D341Med (cell line): Measurements from ENCODE around the gene NEIL1.
"Not testable (repeated sequence)": the region's sequence is repeated elsewhere in the genome, so short reads cannot be mapped to it uniquely, and the experiment has no call there.

Experiments used
- DNase-seq: peaks from one replicate; pipeline ENCODE4 v3.0.0; 2012; ENCODE audit warnings: low spot score

NEIL1 gene

DNA sequence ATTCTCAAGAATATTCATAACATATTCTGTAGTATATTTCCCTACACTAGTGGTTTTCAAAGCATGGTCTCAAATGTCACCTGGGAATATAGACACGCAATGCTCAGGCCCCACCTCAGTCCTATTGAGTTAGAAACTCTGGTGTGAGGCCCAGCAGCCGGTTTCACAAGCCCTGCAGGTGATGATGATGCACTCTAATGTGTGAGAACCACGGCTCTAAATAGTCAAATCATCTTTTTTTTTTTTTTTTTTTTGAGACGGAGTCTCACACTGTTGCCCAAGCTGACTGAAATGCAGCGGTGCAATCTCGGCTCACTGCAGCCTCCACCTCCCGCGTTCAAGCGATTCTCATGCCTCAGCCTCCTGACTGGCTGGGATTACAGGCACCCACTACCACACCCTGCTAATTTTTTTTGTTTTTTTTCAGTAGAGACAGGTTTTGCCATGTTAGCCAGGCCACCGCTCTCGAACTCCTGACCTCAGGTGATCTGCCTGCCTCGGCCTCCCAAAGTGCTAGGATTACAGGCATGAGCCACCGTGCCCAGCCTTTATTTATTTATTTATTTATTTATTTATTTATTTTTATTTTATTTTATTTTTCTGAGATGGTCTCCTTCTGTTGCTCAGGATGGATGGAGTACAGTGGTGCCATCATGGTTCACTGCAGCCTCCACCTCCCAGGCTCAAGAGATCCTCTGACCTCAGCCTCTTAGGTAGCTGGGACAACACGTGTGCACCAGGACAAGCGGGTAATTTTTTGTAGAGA is 13.0 kb upstream of the NEIL1 start:
- DNase-seq = not testable (repeated sequence)

DNA sequence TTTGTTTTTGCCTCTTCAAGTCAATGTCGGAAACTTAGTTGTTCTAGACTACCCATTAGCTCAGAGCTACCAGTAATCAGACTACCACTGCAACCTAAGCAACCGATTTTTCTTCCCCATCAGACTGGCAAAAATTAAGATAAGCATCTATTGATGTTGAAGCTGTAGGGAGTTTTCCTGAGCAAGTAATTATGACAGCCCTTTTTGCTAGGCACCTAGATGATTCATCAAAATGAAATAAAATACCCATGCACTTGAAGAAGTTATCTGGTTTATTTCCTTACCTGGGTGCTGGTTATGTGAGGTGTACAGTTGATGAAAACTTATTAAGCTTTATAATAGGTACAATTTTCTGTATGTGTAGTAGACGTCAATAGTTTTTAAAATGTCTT is 11.5 kb upstream of the NEIL1 start:
- DNase-seq = no peak

DNA sequence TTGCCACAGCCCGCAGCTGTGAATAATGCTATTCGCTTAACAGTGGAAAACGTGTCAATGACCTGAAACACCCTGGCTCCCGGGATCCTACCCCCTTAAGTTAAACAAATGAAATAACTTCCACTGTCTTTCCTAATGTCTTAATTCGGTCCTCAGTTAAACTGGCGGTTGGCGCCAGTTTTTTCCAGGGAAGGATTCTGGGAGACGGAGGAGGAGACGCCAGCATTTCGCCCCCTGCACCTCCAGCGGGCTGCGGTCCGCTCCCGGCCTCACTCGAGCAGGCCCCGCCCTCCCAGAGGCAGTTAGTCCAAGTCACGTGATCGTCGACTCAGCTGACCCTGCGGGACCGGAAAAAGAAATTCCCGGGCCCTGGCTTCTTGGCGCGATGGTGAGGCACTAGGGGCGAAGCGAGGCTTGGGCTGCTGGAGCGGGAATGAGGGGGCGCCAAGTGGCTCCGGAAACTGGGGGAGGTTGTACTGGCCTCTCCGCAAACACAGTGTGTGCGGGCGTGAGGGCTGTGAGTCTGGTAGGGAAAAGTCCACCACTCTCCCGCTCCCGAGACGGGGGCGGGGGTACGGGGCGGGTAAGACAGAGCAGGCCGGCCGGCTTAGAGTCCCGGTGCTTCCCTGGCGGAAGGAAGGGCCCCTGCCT is 11.0 kb upstream of the NEIL1 start, which contains the start of gene COMMD4:
TSS of gene COMMD4 (plus strand) at position 359 of the 651 bp plus-strand sequence. CDS start at position 386, 27 bp downstream.
- peak; percentile 86 for DNase-seq

DNA sequence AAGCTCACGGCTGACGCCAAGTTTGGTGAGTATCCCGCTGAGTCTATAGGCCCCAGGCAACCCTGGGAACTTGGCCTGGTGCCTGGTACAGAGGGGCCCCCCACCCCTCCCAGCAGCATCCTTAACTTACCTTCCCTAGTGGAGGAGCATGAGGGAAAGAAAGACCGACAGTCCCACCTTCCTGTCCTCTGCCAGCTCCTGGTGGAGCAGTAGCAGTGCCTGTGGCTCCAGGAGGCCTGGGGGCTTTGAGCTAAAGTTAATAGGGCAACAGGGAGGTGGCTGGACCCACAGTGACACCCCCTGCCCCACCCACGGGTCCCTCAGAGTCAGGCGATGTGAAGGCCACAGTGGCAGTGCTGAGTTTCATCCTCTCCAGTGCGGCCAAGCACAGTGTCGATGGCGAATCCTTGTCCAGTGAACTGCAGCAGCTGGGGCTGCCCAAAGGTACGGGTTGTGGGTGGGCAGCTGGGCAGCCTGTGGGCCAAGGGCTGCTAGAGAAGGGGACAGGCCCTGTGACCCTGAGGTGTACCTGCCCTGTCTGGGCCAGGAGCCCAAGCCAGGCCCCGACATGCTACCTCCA is 8.1 kb upstream of the NEIL1 start:
- DNase-seq = no peak

DNA sequence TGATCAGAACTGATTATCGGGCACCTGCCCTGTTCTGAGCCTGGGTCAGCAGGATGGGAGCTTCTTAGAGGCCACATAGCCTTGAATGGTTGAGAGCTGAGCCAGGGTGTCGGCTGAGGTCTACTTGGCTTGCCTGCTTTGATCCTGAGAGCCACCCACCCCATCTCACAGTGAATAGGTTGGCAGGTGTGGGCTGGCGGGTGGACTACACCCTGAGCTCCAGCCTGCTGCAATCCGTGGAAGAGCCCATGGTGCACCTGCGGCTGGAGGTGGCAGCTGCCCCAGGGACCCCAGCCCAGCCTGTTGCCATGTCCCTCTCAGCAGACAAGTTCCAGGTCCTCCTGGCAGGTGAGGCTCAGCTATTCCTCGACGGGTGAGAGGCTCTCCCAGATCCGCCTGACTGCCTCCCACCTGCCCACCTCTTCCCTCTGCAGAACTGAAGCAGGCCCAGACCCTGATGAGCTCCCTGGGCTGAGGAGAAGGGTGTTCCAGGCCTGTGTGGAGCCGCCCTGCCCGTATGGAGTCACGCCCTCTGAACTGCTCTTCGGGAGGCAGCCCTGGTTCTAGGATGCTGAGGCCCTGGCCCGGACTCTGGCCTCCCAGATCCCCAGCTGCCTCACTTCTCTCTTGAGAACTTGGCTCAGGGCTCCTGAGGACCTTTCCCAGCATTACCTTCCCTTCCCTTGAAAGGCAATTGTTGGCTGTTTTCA is 7.2 kb upstream of the NEIL1 start:
- DNase-seq = no peak

DNA sequence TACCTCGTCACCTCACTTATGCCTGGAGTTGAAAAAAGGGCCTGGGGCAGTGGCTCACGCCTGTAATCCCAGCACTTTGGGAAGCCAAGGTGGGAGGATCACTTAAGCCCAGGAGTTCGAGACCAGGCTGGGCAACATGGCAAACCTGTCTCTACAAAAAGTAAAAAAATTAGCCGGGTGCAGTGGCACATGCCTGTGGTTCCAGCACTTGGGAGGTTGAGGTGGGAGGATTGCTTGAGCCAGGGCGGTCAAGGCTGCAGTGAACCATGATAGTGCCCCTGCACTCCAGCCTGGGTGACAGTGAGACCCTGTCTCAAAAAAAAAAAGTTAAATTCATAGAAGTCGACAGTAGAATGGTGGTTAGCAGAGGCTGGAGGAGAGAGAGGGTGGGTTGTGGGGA is 4.6 kb upstream of the NEIL1 start:
- no peak for DNase-seq

DNA sequence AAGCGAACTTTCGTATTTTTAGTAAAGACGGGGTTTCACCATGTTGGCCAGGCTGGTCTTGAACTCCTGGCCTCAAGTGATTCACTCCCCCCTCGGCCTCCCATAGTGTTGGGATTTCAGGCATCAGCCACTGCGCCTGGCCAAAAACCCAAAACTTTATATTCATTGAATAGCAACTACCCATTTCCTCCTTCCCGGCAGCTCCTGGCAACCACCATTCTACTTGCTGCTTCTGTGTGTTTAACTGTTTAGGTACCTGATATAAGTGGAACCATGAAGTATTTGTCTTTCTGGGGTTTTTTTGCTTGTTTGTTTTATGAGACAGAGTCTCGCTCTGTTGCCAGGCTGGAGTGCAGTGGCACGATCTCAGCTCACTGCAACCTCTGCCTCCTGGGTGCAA is 2.9 kb upstream of the NEIL1 start:
- not testable (repeated sequence) for DNase-seq

DNA sequence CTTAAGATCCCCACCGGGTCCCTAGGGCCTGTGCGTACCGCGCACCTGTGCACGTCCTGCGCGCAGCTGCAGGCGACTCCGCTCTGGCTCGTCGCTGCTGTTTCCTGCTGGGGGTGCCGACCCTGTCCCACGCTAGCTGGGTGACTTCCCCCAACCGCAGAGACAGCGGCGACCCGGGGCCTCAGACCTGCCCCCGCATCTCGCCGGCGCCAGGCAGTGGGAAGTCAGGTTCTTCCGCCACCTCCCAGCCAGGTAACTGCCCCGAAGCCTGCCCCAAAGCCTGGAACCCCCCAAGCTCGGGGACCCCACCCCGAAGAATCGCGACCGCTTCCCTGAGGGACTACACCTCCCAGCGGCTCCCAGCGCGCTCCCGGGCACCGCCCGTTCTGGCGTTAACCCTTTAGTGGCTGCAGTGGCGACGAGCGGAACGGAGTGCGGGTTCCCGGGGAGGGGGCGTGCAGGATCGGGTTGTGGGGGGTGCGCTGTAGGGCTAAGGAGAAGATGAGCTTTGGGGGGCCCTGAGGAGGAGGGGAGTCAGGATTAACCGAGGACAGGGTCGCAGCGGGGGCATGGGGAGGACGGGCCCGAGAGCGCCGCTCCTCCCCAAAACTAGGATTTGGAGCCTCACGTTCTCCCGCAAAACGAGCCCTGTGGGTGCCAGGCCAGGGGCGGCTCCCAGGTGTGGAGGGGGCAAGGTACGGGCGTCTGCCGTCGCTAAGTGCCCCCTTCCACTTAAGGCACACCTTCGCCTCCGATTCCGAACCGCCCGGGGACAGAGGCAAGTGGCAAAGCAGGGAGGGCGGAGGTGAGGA is 589 bp downstream of the NEIL1 start:
- peak; percentile 80 for DNase-seq

DNA sequence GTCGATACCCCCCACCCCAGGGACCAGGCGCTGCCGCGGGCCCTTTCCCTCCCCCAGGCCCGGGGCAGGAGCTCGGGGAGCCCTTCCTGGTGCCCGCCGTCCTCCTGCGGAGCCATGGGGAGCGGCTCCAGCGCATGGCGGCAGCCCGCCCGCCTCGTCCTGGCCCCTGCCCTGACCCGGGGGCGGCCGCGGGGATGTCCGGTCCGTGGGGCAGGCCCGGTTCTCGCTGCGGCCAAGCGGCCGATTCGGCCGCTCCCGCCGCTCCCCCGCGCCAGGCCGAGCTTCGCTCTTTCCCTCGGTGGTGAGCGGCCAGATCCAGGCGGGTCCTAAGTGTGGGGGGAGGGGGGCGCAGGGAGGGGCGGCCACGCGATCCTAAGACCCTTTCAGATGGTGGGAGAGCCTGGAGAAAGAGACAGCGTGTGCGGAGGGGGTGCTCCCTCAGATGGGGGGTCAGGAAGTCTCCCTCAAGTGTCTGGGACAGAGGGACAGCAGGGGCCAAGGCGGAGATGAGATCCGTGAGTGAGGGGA is 1.3 kb downstream of the NEIL1 start:
- DNase-seq = peak; percentile 71

DNA sequence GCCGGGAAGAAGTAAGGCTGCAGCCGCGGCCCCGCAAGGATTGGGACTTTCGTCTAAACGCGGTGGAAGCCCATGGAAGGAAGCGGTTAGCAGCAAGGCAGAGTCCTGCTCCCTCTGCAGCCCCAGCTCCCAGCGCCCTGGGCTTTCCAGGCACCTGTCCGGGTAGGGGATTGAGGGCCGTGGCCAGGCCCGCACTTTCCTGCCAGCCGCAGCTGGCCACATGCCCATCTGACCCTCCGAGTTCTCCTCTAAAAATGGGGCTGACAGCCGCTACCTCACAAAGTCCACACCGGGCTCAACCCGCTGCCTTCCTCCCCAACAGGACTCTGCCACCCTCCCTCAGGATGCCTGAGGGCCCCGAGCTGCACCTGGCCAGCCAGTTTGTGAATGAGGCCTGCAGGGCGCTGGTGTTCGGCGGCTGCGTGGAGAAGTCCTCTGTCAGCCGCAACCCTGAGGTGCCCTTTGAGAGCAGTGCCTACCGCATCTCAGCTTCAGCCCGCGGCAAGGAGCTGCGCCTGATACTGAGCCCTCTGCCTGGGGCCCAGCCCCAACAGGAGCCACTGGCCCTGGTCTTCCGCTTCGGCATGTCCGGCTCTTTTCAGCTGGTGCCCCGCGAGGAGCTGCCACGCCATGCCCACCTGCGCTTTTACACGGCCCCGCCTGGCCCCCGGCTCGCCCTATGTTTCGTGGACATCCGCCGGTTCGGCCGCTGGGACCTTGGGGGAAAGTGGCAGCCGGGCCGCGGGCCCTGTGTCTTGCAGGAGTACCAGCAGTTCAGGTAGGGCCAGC is 1.9 kb downstream of the NEIL1 start:
- DNase-seq = peak; percentile 55

DNA sequence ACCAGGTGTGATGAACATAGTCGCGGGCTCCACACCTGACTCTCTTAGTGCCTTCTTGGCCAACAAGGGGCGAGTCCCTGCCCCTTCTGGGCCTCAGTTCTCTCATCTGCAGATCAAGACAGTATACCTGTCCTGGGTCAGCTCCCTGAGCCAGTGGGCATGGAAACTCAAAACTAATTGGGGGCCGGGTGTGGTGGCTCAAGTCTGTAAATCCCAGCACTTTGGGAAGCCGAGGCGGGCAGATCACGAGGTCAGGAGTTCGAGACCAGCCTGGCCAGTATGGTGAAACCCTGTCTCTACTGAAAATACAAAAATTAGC is 2.5 kb downstream of the NEIL1 start:
- not testable (repeated sequence) for DNase-seq

DNA sequence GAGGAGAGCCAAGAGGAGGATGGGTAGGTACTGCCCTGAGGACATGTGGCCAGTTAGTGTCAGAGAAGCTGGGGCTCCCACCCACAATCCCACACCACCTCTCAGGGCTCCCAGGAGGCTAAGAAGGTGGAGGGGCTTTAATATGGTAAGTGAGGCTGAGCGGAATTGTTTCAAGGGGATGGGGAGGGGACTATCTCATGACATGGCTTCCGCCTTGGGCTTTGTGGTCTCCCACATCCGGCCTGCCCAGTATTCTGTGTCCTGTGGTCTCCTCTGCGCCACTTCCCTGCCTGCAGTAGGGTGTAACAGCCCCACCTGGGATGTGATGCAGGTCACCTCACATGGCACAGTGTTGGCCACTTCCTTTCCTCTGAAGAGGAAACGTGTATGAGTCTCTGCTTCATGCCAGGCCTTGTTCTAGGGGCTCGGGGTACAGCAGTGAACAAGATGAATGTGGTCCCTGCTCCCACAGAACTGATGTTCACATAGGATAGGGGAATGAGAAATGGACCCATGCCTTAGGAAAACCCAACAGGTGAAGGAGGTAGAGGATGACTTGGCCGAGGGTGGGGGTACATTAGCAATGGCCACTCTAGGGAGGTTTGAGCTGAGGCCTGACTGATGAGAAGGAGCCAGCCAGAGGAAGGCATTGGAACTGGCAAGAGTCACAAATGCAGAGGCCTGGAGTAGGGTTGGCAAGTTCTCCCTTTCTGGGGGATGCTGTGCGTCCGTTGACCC is 3.2 kb downstream of the NEIL1 start:
- DNase-seq = peak; percentile 15

DNA sequence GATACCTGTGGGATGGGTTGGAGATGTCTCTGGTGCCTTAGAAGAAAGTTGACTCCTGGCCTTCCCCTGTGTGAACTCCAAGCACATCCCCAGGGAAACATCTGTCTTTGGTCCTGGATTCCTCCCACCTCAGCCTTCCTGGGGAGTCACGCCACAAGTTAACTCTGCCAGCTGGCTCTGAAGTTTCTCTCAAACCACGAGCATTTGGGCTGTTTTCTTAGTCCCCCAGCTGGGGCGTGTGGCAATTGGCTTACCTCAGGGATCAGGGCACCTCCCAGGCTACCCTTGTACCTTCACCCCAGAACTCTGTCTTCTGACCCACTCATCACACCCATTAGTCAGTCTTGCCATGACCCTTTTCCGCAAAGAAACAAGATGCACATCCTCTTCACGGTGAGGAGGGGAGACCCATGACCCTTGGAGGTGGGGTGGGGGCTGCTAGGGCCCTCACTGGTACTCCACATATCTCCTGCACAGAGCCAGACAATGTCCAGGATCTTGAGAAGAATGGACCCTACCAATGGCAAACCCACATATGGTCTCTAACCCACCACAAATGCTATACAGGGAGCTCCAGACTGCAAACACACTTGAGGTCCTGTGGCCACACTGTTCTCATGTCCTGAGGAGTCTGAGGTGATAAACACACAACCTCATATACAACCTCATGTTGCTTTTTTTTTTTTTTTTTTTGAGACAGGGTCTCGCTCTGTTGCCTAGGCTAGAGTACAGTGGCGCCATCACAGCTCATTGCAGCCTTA is 3.9 kb downstream of the NEIL1 start:
- peak; percentile 13 for DNase-seq

DNA sequence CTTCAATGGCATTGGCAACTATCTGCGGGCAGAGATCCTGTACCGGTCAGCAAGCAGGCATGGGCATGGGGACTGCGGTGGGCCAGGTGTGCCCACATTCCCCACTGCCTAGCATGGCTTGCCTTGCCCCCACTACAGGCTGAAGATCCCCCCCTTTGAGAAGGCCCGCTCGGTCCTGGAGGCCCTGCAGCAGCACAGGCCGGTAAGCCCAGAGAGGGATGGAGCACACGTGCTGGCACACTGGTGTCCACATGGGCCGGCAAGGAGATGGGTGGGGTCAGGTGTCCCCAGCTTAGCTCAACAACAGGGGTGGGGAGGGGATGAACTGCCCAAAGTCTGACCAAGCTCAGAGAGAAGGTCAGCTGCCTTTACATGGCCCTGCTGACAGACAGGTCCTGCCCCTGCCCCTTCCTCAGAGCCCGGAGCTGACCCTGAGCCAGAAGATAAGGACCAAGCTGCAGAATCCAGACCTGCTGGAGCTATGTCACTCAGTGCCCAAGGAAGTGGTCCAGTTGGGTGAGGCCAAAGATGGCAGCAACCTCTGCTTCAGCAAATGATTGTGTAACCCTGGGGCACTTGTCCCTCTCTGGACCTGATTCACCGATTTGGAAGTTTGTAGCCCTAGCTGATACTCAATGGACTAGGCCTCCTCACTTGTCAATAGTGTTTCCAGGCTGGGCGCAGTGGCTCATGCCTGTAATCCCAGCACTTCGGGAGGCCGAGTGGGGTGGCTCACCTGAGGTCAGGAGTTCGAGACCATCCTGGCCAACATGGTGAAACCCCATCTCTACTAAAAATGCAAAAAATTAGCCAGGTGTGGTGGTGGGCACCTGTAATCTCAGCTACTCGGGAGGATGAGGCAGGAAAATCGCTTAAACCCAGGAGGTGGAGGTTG is 5.6 kb downstream of the NEIL1 start:
- peak; percentile 23 for DNase-seq

DNA sequence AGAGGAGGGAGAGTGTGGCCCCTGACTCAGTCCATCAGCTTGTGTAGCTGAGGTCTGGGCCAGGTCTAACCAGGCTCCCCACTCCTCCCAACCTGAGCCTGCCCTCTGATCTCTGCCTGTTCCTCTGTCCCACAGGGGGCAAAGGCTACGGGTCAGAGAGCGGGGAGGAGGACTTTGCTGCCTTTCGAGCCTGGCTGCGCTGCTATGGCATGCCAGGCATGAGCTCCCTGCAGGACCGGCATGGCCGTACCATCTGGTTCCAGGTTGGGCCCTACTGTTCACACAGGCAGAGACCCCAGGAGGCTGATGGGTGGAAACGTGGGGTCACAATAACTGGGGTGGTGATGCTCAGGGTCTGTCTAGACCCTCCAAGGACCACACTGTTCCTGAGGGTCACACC is 6.8 kb downstream of the NEIL1 start:
- no peak for DNase-seq

DNA sequence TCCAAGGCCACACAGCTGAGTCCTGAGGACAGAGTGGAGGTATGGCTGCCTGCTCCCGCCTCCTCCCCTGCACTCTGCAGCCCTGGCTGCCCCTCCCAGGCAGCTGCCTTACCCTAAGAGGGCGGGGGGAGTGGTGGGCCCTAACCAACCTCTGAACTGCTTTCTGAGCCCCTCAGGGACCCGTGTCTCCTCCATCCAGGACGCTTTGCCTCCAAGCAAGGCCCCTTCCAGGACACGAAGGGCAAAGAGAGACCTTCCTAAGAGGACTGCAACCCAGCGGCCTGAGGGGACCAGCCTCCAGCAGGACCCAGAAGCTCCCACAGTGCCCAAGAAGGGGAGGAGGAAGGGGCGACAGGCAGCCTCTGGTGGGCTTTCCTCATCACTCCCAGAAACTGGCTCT is 7.6 kb downstream of the NEIL1 start:
- no peak for DNase-seq

DNA sequence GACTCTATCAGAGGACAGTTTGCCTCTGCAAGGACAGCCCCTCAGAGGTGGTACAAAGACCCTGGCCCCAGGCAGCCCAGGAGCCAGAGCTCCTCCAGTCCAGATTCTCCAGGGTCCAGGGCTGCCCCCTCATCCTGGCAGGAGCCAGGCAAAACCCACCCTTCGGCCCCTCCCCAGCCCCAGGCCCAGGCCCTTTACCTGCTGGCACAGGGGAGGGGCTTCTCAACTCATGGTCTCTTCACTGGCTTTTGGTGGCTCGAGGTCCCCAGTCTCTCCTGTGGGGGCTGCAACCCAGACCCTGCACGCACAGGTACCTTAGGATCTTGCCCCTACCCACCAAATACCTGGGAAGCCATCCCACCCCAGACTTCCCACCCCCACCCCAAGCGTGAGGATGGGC is 8.5 kb downstream of the NEIL1 start:
- DNase-seq = no peak

DNA sequence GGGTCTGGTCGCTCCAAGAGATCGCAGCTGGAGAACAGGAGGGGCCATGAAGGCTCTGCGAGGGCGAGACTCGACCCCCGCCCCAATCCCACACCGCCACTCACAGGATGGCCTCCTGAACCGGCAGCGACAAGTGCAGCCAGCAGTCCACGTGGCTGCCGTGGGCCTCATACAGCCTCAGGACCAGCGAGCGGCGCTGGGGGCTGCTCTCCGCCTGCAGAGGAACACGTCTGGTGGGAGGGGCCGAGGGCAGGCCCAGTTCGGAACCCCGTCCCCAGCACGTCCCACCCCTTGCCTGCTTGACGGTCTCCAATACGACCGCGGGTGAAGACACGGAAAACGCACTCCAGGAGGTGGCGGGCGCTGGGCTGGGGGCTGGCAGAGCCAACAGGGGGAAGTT is 9.2 kb downstream of the NEIL1 start:
- peak; percentile 33 for DNase-seq
